Measurements from ENCODE around the gene UPF1. TPM values are rescaled to one million over a fixed set of nuclear protein-coding genes. Genes with fewer than 3 reads are reported as not detected.

The UPF1 gene
- polyA plus RNA-seq, 1 of the 3 experiments (the other 2 are of a cell fraction), result 33.3 TPM

- H3K4me1 ChIP-seq (ENCODE audit: control insufficient read depth in 1 of 2, insufficient read depth in 2 of 2, low read depth in 1 of 2, low read length in 1 of 2), result no peaks in the 10 kb centered on the region
- H3K4me3 ChIP-seq (ENCODE audit: low read depth in 2 of 2, low read length in 1 of 2), result no peak overlapping the region
- H3K9me2 ChIP-seq, result no peaks in the 10 kb centered on the region
- WGBS (ENCODE audit: low lambda C conversion rate), result 90% methylated on average over 22 of the region's 30 CpGs
- no peaks in the 10 kb centered on the region for H3K9me3 ChIP-seq
- no peaks in the 10 kb centered on the region for H4K20me1 ChIP-seq (ENCODE audit: insufficient read depth)
- ChIA-PET CTCF (interaction anchor here (5.0 kb wide), 1 partner anchor 11 kb away, joined by 23 read pairs; the partner anchor contains the start of gene CERS1), POLR2A (interaction anchor here (0.6 to 0.8 kb wide), 2 partner anchors 11 to 235 kb away, joined by 3 read pairs; no protein-coding TSS in a partner anchor)
- no peak overlapping the region for H3K27ac ChIP-seq (ENCODE audit: low read depth in 2 of 2, low read length in 1 of 2)
- H3K27me3 ChIP-seq (ENCODE audit: insufficient read depth), result no peaks in the 10 kb centered on the region
- H3K36me3 ChIP-seq (replicated peaks in 1 of 2; ENCODE audit: control insufficient read depth in 1 of 2, insufficient read depth in 2 of 2, low read length in 1 of 2), result no peaks in the 10 kb centered on the region
- no peaks in the 10 kb centered on the region for H3F3A ChIP-seq (replicated peaks; ENCODE audit: insufficient read depth)
- TF ChIP-seq, protein P1, sequence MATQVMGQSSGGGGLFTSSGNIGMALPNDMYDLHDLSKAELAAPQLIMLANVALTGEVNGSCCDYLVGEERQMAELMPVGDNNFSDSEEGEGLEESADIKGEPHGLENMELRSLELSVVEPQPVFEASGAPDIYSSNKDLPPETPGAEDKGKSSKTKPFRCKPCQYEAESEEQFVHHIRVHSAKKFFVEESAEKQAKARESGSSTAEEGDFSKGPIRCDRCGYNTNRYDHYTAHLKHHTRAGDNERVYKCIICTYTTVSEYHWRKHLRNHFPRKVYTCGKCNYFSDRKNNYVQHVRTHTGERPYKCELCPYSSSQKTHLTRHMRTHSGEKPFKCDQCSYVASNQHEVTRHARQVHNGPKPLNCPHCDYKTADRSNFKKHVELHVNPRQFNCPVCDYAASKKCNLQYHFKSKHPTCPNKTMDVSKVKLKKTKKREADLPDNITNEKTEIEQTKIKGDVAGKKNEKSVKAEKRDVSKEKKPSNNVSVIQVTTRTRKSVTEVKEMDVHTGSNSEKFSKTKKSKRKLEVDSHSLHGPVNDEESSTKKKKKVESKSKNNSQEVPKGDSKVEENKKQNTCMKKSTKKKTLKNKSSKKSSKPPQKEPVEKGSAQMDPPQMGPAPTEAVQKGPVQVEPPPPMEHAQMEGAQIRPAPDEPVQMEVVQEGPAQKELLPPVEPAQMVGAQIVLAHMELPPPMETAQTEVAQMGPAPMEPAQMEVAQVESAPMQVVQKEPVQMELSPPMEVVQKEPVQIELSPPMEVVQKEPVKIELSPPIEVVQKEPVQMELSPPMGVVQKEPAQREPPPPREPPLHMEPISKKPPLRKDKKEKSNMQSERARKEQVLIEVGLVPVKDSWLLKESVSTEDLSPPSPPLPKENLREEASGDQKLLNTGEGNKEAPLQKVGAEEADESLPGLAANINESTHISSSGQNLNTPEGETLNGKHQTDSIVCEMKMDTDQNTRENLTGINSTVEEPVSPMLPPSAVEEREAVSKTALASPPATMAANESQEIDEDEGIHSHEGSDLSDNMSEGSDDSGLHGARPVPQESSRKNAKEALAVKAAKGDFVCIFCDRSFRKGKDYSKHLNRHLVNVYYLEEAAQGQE (IDR thresholded peaks at IDR 0.05; ENCODE audit: low read depth, low read length), result no peak
- TF ChIP-seq MXI1 (IDR thresholded peaks at IDR 0.05; ENCODE audit: low read depth, low read length) (no peak), NFIC (IDR thresholded peaks at IDR 0.05; ENCODE audit: borderline replicate concordance) (no peak), POLR2AphosphoS5 (IDR thresholded peaks at IDR 0.05; ENCODE audit: low read depth, low read length) (no peak), FOXJ3 (CRISPR knock-in tag; IDR thresholded peaks at IDR 0.05) (no peak), GATA2 (CRISPR knock-in tag; IDR thresholded peaks at IDR 0.05) (no peak), SIN3A (IDR thresholded peaks at IDR 0.05; ENCODE audit: borderline replicate concordance, low read depth, low read length) (no peak), FOXM1 (IDR thresholded peaks at IDR 0.05; ENCODE audit: low read depth) (no peak), NRF1 (IDR thresholded peaks at IDR 0.05; ENCODE audit: low read depth, low read length) (no peak), EZH2phosphoT487 (IDR thresholded peaks at IDR 0.05; ENCODE audit: borderline replicate concordance, low read depth) (no peak), TAF1 (IDR thresholded peaks at IDR 0.05; ENCODE audit: borderline replicate concordance, low read depth, low read length) (no peak)
- TF ChIP-seq, protein P2, sequence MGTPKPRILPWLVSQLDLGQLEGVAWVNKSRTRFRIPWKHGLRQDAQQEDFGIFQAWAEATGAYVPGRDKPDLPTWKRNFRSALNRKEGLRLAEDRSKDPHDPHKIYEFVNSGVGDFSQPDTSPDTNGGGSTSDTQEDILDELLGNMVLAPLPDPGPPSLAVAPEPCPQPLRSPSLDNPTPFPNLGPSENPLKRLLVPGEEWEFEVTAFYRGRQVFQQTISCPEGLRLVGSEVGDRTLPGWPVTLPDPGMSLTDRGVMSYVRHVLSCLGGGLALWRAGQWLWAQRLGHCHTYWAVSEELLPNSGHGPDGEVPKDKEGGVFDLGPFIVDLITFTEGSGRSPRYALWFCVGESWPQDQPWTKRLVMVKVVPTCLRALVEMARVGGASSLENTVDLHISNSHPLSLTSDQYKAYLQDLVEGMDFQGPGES (IDR thresholded peaks at IDR 0.05; ENCODE audit: low read depth, low read length), result no peak
- no peak overlapping the region for H3K9ac ChIP-seq
- H3K79me2 ChIP-seq (ENCODE audit: insufficient read depth), result no peaks in the 10 kb centered on the region
- H2AFZ ChIP-seq (ENCODE audit: low read depth), result no peak overlapping the region
- no peak for DNase-seq
- no peak overlapping the region for H3K4me2 ChIP-seq
Measured at GRCh38 chr19:18883526-18884304, 52.0 kb downstream of the UPF1 start.

Measured in SK-N-SH (cell line).